Inflammatory macrophage treated with lipopolysaccharide for 1 hour (primary cell): Measurements from ENCODE around the gene STRBP.
A peak's percentile ranks its signal among the peaks of the same experiment; 100 is the strongest.
"Not testable (repeated sequence)": the region's sequence is repeated elsewhere in the genome, so short reads cannot be mapped to it uniquely, and the experiment has no call there.

Experiments
- DNase-seq, 2 donors: peaks; one replicate each; pipeline ENCODE4 v3.0.0-alpha.2; 2020 to 2022

The STRBP gene

GRCh38 chr9:123186029-123186428 lies 82.4 kb downstream of the STRBP start:
- not testable (repeated sequence) for DNase-seq

- DNase-seq, result no peak
These were observed 91.4 kb downstream of the STRBP start for GRCh38 chr9:123176949-123177348.

GRCh38 chr9:123175854-123176629 lies 92.3 kb downstream of the STRBP start:
- DNase-seq, result peak in 1 of 2 donors; percentile 1

DNA sequence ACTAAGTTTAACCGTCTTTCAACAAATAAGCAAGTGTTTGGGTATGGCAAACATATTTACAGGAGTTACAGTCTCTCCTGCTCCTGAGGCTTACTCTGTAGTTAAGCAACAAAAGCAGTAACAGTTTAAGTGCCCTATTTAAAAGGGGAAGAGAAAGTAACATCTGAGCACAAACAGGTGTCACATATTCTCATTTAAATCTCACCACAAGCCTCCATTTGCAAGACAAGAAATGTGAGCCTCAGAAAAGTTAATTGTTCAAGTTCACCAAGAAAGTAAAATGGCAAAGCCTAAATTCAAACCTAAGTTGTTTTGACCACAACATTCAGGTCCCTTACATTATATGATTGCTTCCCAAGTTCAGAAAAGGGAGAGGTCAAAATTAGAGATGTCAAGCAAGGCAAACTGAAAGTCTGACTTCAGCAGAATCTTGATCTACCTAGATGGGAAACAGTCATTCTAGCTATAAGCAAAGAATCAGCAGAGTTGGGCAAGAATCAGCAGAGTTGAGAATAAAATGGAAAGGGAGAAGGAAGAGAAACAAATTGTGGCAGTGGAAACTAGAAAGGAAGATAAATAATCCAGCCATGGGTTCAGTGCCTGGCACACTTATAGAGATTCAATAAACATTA lies 93.4 kb downstream of the STRBP start:
- no peak for DNase-seq

DNA sequence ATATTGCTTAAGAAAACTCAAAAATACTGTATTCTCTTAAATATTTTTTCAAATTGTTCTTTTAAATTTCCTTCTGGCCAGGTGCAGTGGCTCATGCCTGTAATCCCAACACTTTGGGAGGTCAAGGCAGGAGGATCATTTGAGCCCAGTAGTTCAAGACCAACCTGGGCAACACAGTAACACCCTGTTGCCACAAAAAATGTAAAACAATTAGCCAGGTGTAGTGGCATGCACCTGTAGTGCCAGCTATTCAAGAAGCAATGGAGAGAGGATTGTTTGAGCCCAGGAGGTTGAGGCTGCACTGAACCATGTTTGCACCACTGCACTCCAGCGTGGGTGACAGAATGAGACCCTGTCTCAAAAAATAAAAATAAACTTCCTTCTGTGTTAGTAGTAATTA lies 94.3 kb downstream of the STRBP start:
- DNase-seq, result no peak

GRCh38 chr9:123169926-123170325 lies 98.5 kb downstream of the STRBP start:
- no peak for DNase-seq

DNA sequence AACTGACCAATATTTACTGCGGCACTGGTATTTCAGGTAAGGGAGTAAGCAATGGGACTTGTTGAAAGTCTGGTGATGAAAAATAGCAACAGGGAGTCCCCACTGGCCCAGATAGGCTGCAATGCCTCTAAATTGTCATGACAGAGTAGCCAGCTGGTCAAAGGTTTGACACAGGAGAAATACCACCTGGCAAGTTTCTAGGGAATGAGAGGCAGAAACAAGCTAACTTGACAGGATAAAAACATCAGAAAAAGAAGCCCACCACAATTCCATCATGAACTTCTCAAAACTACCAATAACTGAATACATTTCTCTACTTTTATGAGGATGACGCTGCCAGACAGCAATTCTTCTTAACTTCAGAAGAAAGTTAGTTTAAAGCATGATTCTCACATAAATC lies 99.8 kb downstream of the STRBP start:
- no peak for DNase-seq

GRCh38 chr9:123167474-123167873 lies 100.9 kb downstream of the STRBP start:
- no peak for DNase-seq

GRCh38 chr9:123165813-123166212 lies 102.6 kb downstream of the STRBP start:
- no peak for DNase-seq

GRCh38 chr9:123164285-123164684 lies 104.1 kb downstream of the STRBP start:
- DNase-seq, result no peak

GRCh38 chr9:123162791-123163345 lies 105.5 kb downstream of the STRBP start:
- no peak for DNase-seq

- DNase-seq, result no peak
These were observed 106.0 kb downstream of the STRBP start for GRCh38 chr9:123162360-123162759.

- DNase-seq, result no peak
These were observed 111.2 kb downstream of the STRBP start for GRCh38 chr9:123157221-123157620.

- DNase-seq, result no peak
These were observed 117.5 kb downstream of the STRBP start for GRCh38 chr9:123150708-123151503.

- no peak for DNase-seq
These were observed 119.3 kb downstream of the STRBP start for GRCh38 chr9:123149067-123149466.

GRCh38 chr9:123138163-123138562 lies 130.2 kb downstream of the STRBP start:
- DNase-seq, result no peak

DNA sequence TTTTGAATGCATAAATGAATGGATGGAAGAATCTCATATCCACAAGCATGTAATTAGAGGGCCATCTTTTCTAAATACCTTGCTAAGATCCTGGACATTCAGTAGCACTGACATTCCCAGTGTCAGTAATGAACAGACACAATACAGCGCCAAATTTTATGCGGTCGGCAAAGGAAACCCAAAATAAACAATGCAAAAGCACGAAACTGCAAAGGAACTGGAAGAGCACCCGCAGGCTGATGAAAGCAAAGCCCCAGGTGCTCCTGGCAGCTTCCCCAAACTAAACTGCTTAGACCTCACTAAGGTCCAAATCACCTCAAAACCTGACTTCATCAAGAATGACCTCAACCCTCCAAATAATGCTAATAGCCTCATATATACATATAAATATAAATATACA lies 133.0 kb downstream of the STRBP start:
- DNase-seq, result no peak

- DNase-seq, result no peak
These were observed 135.7 kb downstream of the STRBP start for GRCh38 chr9:123132696-123133095.

DNA sequence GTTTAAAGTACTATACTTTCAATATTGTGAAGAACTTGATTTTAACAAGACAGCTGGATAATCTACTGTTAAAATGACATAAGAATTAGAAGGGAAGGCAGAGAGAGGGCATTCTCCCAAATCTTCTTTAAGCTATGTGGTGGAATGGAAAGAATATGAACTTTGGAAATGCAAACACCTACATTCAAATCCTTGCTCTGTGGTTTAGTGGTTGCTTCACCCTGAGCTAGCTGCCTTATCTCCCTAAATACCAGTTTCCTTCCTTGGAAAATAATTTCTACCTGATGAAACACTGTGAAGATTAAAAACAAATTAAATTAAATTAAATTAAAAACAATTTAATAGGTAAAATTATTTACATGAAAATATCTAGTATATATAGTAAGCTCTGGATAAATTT lies 136.4 kb downstream of the STRBP start:
- DNase-seq, result no peak

- no peak for DNase-seq
These were observed 137.1 kb downstream of the STRBP start for GRCh38 chr9:123131258-123131657.

DNA sequence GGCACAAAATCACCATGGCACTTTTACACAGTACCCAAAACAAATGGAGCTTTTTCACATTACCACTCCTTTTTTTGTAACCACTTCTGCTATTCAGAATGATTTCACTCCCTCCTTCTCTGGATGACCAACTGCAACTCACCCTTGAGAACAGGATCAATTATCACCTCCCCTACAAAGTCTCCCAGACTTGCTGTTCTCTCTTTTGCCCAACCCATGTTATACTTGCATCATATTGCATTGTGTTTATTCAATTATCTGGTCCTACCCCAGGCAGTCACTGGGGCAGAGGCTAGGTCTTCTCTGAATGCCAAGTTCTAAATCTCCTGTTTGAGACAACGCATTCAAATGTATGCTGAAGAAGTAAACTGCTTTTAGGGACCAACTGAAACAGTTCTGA lies 139.0 kb downstream of the STRBP start:
- no peak for DNase-seq

DNA sequence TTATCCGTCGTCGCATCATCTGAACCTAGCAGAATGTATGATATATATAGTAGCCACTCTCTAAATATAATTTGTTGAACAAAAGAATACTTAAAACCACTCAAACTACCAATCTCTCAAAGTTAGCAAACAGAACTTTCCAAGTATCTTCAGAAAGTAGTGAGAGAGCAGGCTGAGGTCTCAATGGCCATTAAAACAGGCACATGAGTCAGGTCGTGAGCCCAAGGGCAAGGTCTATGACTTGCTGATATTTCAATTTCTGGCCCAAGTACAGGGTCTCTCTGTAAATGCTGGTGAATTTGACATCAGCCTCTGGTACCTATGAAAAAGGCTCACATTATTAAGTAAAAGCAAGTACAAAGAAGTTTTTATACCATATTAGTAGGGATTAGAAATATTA lies 139.8 kb downstream of the STRBP start:
- no peak for DNase-seq

GRCh38 chr9:123127512-123128075 lies 140.8 kb downstream of the STRBP start:
- DNase-seq, result no peak
